ENCODE results near the gene AFAP1L2.

Gene AFAP1L2

GRCh38 chr10:114258274-114258840, 145.9 kb downstream of the AFAP1L2 start:
- DNase-seq, result no peak

DNA sequence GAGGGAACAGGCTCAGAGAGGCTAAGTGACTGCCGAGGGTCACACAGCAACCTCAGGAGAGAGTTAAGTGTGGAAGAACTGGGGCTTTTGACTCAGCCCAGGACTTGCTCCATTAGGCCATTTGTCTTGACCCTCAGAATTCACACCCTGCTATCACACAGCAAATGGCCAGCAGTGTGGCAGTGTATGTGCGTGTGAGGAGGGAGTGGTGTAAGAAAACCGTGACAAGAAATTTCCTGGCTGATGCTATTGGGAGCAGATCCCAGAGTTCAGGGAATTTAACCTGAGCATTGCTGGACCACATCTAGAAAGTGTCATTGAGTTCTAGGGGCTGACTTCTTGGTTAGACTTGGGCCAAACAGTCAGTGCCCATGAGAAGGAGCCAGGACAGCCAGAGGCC, 146.8 kb downstream of the AFAP1L2 start:
- DNase-seq, result no peak

DNA sequence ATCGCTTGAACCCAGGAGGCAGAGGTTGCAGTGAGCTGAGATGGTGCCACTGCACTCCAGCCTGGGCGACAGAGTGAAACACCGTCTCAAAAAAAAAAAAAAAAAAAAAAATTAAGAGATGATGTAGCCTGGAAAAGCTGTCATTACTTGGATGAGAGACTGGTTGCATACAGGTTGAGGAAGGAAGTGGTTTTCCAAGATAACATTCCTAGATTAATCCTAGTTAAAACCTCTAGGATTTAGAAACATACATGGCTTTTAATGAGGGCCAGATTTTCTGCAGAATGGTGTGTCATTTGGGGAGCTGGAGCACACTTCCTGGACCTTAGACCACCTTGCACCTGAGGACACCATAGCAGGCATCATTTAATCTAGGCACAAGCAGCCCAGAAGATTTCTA, 147.5 kb downstream of the AFAP1L2 start:
- no peak for DNase-seq

DNA sequence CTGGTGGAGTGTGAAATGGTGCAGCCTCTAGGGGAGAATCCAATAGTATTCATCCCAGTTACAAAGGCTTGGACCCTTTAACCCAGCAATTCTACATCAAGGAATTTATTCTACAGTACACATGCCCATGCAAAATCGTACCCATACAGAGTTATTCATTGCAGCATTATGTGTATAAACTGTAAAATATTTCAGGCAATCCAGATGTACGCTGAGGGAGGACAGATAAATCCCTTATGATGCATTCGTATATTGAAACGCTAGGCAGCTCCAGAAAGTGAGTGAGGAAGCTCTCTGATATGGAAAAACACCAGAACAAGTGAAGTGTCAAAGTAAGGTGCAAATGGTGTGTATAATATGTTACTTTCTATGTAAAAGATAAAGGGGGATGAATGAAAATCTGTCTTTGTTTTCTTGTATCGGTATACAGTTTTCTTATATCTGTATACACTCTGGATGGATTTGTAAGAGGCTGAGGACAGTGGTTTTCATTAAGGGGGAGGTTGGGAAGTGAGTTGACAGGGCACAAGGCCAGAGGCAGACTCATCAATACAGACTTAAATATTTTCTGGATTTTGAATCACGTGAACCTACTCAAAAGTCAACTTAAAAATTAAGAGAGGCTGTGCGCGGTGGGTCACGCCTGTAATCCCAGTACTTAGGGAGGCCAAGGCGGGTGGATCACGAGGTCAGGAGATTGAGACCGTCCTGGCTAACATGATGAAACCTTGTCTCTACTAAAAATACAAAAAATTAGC, 148.1 kb downstream of the AFAP1L2 start:
- no peak for DNase-seq

DNA sequence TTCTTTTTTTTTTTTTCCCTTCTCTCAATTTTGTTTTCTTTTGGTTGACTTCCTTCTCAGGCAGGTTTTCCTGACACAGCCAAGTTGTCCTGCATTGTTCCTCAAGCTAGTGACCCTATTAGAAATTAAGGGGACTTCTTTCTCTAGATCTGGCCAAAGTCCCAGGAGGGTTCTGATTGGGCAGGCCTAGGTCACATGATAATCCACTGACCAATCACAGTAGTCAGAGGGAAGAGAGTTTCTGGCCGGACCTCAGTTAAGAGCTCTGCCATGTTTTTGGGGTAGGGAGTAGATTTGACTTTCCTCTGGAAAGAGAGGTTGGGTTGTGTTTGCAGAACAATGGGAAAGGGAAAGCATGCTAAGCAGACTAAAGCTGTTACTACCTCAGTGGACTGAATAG, 149.1 kb downstream of the AFAP1L2 start:
- DNase-seq, result no peak

DNA sequence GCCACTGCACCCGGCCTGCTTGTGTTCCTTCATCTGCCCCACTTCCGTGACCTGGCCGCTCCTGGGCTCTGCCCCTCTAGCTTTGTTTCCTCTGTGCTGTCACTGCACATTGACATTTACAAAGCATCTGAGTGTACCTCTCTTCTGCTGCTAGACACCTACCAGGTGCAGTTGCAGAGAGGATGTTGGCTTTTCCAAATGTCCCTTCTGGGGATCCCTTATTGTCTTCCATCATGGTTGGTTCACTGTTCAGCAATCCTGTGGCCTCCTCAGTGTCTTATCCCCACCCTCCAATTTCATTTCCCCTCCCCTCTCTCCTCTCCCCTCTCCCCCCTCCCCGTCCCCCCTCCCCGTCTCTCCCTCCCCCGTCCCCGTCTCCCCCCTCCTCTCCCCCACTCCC, 151.4 kb downstream of the AFAP1L2 start:
- no peak for DNase-seq

DNA sequence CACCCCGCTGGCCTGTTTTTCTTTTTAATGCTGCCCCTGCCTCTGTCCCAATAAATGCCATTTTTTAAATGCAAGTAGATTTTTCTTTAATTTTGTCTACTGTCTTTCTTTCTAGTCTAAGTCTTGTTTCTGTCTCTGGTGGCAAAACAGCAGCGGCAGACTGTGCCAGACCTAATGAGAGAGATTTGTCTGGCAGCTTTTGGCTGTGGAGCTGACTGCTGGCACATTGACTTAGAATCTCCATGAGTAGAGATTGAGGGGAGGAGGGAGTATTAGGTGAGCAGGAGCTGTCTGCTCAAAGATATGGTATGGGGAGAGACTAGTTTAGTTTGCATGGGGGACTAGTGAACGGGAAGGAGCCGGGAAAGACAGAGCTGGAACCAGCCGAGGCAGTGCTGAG, 152.2 kb downstream of the AFAP1L2 start:
- no peak for DNase-seq

DNA sequence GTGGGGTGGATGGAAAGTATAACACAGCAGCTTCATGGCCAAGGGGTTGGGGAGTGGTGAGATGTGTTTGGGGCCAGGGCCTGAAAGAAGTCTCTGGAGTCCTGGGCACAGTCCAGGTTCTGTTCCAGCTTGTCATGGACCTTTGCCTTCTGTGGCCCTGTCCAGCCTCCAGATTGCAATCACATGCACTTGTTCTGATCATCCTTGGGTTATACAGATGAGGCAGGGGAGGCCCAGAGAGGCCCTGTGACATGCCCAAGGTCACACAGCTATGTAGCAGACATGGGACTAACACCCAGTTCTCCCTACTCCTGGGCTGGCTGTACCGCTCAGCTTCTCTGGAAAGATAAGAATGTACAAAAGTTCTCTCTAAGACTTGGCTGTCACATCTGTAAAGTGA, 153.6 kb downstream of the AFAP1L2 start:
- DNase-seq, result no peak

- no peak for DNase-seq
Observed at GRCh38 chr10:114250236-114250635, 154.1 kb downstream of the AFAP1L2 start.

DNA sequence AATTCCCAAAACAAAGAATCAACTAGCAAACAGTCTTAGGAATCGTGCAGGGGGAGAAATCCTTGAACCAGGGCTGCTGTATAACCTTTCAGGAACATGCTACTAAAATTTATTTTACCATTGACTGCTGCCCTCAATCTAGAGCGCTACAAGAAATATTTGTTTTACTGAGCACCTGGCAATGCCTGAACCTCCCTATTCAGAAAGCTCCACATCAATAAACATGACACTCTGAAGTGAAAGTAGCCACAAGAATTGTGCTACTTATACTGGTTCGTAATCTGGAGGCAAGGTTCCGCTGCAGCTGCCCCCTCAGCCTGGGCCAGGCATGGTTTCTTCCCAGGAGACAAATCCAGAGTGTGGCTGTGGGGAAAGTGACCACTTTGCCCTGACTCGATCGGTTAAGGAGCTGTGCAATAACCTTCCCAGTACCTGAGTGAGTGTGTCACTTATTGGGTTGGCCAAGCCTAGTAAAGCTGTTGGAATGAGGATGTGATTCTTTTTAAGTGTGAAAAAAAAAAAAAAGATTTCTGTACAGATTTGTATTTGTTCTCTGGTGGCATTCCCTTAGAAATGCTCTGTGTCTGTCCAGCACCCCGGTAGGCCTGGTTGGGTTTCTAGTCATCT, 157.5 kb downstream of the AFAP1L2 start:
- DNase-seq, result no peak

DNA sequence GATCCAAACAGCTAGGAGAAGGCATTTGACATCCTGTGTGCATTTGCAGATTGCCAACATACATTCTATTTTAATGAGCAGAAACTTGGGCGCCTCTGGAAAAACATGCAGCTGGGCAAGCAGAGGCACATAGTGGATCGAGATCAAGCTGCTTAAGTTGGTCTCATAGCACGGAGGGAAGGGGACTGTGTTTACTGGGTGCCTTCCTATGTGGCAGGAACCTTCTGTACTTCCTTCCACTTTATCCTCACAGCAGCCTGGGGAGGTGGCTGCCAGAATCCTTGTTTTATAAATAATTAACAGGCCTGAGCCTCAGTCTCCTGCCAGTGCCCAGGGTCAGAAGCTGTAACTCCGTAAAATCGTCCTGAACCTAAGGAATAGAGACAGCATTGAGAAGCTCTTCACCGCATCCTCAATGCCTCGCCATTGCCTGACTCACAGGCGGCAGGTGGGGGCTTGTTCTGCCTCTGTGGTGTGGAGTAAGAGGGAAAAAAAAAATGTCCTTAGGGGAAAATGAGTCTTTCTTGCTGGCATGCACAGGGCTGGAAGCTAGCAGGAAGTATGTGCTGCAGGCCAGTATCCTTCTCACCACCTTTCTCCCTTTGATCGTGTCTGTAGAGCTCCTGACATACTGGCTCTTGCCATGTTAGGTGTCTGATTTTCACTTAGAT, 159.0 kb downstream of the AFAP1L2 start:
- no peak for DNase-seq
